Neural progenitor cell (in vitro differentiated cells): ENCODE data around the gene GDF10.

ENCODE experiments used
- EZH2 ChIP-seq: fragments of 200-600 bp; sonication (generic); IDR thresholded peaks from 2 replicates; pipeline ENCODE4 v1.6.1; 2017; ENCODE audit warnings: antibody characterized with exemption, mild to moderate bottlenecking, moderate library complexity
- TF ChIP-seq, protein P1 (sequence below): fragments of 200-600 bp; sonication (generic); IDR thresholded peaks from 2 replicates; pipeline ENCODE4 v1.5.1; 2017; ENCODE audit warnings: antibody characterized with exemption, mild to moderate bottlenecking

DNA sequence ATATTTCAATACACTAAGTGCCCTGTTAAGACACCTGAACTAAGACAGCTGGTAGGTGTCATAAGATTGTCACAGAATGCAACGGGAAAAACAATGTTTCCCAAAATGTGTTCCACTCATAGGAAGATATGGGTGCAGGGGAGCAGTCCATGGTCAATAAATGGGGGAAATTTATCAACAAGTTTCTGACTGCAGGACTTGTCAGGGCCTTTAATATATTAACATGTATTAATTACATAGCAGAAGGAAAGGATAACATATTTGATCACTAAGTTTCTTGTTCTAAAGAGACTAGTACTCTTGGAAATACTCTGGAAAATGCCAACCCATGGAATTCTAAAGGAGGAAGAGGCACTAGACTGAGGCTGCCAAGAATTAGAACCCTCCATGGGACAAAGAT, 54.9 kb downstream of the GDF10 start:
- TF ChIP-seq, protein P1, sequence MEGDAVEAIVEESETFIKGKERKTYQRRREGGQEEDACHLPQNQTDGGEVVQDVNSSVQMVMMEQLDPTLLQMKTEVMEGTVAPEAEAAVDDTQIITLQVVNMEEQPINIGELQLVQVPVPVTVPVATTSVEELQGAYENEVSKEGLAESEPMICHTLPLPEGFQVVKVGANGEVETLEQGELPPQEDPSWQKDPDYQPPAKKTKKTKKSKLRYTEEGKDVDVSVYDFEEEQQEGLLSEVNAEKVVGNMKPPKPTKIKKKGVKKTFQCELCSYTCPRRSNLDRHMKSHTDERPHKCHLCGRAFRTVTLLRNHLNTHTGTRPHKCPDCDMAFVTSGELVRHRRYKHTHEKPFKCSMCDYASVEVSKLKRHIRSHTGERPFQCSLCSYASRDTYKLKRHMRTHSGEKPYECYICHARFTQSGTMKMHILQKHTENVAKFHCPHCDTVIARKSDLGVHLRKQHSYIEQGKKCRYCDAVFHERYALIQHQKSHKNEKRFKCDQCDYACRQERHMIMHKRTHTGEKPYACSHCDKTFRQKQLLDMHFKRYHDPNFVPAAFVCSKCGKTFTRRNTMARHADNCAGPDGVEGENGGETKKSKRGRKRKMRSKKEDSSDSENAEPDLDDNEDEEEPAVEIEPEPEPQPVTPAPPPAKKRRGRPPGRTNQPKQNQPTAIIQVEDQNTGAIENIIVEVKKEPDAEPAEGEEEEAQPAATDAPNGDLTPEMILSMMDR: no peak
- no peak for TF ChIP-seq EZH2
